HG03103 (cell line): Measurements from ENCODE around the gene MACROH2A2.
"Not testable (repeated sequence)": the region's sequence is repeated elsewhere in the genome, so short reads cannot be mapped to it uniquely, and the experiment has no call there.

Source experiments
- ATAC-seq: cut with Tn5 transposase; IDR thresholded peaks from one replicate; pipeline ENCODE4 v1.9.1; 2021; ENCODE audit warnings: low read depth; ENCODE audit not compliant: unreplicated experiment

MACROH2A2 gene

GRCh38 chr10:70052462-70053217 is at the start of gene MACROH2A2:
MACROH2A2 (plus strand) TSS chr10:70052846; CDS start chr10:70075659, 22,813 bp downstream.
- ATAC-seq: no peak

- ATAC-seq: no peak
Observed at GRCh38 chr10:70007116-70007820, 45.4 kb upstream of the MACROH2A2 start.

DNA sequence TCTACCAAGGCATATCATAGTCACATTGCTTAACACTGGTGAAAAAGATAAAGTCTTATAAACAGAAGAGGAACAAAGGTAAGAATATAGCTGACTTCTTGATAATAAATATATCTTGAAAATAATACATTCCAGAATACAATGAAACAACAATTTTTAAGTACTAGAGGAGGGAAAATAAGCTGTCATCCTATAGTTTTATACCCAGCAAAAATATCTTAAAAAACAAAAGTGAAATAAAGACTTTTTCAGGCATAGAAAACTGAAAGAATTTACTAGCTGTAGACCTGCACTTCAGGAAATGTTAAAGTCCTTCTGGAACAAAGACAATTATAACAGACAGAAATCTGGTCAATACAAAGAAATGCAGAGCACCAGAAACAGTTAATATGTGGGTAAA is 21.4 kb upstream of the MACROH2A2 start:
- ATAC-seq: no peak

DNA sequence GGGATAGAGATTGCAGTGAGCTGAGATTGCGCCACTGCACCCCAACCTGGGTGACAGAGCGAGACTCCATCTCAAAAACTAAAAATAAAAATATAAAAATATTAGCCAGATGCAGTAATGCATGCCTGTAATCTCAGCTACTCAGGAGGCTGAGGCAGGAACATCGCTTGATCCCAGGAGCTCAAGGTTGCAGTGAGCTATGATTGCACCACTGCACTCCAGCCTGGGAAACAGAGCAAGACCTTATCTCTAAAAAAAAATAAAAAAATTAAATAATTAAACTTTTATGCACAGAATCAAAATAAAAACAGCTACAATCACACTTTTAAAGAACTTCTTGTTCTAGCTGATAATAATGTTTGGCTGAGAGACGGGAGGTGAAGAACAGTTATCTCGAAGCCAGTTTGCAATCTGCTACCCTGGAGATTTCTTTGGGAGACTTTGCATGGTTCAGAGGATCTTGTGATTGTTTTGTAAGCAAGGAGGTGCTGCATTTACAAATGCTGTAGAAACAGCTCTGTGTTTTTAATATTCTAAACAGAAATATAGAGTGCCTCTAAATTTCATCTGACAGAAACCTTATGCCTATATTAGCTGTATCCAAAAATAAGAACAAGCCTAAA is 19.9 kb upstream of the MACROH2A2 start:
- ATAC-seq: no peak

GRCh38 chr10:70034232-70034631 is 18.4 kb upstream of the MACROH2A2 start:
- ATAC-seq: no peak

GRCh38 chr10:70035531-70035930 is 17.1 kb upstream of the MACROH2A2 start:
- ATAC-seq: no peak

GRCh38 chr10:70038923-70039322 is 13.7 kb upstream of the MACROH2A2 start:
- ATAC-seq: no peak

- ATAC-seq: no peak
Observed at GRCh38 chr10:70041016-70041415, 11.6 kb upstream of the MACROH2A2 start.

DNA sequence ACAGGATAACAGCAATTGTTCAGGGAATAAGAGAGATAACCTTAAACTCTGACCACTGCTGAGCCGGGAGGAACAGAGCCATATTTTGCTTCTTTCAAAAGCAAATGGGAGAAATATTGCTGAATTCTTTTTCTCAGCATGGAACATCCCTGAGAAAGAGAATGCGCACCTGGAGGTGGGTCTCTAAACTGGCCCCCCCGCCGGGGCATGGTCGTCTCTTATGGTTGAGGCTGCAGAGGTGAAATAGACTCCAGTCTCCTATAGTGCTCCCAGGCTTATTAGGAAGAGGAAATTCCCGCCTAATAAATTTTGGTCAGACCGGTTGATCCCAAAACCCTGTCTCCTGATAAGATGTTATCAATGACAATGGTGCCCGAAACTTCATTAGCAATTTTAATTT is 10.9 kb upstream of the MACROH2A2 start:
- ATAC-seq: not testable (repeated sequence)

DNA sequence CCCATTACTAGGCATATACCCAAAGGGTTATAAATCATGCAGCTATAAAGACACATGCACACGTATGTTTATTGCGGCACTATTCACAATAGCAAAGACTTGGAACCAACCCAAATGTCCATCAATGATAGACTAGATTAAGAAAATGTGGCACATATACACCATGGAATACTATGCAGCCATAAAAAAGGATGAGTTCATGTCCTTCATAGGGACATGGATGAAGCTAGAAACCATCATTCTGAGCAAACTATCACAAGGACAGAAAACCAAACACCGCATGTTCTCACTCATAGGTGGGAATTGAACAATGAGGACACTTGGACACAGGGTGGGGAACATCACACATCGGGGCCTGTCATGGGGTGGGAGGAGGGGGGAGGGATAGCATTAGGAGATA is 5.6 kb upstream of the MACROH2A2 start:
- ATAC-seq: not testable (repeated sequence)

- no peak for ATAC-seq
Observed at GRCh38 chr10:70048030-70048723, 4.5 kb upstream of the MACROH2A2 start.

DNA sequence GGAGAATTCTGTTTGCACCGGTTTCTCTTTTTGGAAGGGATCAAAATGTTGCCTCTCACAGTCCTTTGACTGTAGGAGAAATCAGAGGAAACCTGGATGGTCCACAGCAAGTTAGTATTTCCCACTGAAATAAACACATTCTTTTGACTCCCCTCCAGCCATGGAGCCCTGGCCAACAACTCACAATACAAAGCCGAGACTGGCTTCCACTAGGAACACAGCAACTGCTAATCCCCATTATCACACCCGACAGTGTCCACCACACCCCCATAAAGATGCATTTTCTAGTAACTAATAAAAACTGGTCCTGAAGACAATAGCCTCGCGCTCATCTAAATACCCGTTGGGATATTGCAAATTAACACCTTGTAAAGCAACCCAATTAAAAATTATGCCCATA is 798 bp upstream of the MACROH2A2 start:
- no peak for ATAC-seq

- no peak for ATAC-seq
Observed at GRCh38 chr10:70053218-70053840, 683 bp downstream of the MACROH2A2 start.

DNA sequence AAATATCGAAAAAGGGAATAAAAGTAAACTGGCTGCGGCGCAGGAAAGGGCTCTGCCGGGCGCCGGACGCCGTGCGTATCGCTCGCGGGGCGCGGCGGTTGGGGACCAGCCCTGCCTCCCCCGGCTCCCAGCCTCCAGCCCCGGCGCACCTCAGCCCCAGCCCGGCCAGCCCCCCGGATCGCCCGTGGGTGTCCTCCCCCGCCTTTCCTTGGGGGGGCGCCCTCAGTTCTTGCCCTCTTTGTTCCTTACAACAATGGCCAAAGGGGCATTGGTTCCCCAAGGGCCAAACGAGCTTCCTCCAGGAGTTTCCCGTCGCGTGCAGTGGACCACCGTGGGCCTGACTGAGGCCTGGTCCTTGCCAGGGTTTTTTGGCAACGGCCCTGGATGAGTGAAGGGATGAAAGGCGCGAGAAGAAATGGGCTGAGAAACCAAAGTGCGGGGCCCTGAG is 1.2 kb downstream of the MACROH2A2 start:
- no peak for ATAC-seq

DNA sequence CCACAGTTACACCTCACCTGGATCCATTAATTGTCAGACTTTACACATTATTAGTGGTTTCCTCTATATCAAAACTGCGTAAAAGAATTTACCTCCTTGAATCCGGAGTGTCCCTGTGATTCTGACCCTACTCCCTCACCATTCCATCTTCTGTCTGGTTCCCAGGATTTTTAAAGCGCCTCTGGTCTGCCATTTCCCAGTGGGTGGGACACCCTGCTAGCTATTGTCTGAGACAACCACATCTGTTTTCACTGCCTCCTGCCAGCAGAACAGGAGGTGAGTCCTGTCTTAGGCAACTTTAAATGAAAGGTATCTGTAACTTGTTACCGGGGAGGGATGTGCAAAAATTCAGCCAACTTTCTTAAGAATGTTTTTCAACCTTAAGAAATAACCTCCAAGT is 2.3 kb downstream of the MACROH2A2 start:
- no peak for ATAC-seq

DNA sequence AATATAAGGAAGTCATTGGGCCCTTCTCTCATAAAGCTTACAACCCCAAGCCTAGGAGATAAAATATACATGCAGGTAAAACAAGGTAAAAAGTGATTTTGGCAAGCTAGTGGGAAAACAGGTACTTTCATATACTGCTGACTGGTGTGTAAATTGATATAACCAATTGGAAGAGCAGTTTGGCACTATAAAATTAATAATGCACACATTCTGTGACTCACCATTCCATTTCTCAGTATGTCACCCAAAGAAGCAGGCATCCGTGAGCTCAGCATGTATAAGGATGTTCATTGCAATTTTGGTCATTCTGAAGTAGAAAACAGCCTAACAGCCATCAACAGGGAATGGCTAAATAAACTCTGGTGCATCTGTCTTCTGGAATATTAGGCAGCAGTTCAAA is 2.9 kb downstream of the MACROH2A2 start:
- ATAC-seq: no peak

GRCh38 chr10:70057306-70057705 is 4.7 kb downstream of the MACROH2A2 start:
- no peak for ATAC-seq

DNA sequence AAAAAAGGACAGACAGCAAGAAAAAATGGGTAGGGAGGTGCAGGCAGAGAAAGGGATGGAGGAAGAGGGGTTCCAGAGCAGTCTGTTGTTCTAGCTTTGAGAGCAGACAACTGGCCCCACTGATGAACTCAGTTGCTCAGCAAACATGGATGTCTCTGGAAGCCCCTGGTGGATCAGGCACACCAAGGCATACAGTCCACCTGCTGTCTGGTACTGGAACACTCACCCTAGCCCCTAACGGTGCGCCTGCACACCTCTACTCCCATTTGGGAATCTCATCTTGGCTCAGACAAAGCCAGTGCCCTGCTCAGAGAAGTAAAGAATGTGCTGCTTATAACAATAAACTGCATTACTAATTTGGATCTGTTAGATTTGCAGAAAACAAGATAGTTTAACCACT is 7.7 kb downstream of the MACROH2A2 start:
- ATAC-seq: no peak

GRCh38 chr10:70063418-70064098 is 10.9 kb downstream of the MACROH2A2 start:
- no peak for ATAC-seq

GRCh38 chr10:70064486-70064885 is 11.8 kb downstream of the MACROH2A2 start:
- no peak for ATAC-seq
